Stimulated activated CD4-positive, alpha-beta T cell treated with anti-CD3 and anti-CD28 coated beads, TNF-alpha, amount 100 ng/mL, for 48 hours (primary cell): ENCODE data around the gene OLFML2B.

Experiments
- DNase-seq, 3 donors: peaks; one replicate each; pipeline ENCODE4 v3.0.0-alpha.2; 2020; ENCODE audit warnings: low read depth in 3 of 3

OLFML2B gene

GRCh38 chr1:161945306-161946060 lies 78.2 kb downstream of the OLFML2B start:
- DNase-seq: no peak

DNA sequence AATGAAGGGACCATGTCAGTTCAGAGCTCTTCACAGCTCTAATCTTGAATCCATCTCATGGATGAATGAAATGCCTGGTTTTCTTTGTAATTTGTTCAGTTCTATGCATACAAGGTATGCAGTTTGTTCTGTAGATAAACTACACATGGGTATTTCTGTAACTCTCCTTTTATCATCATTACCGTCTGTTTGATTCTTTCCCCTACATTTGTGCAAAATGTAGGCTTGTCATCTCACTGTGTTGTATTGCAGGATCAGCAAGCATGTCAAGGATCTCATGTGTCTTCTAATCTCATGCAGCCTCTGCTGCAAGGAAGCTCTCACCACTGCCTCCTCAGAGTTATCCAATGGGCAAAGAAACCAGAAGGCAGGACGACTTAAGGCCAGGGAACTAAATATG lies 79.3 kb downstream of the OLFML2B start:
- DNase-seq: no peak

DNA sequence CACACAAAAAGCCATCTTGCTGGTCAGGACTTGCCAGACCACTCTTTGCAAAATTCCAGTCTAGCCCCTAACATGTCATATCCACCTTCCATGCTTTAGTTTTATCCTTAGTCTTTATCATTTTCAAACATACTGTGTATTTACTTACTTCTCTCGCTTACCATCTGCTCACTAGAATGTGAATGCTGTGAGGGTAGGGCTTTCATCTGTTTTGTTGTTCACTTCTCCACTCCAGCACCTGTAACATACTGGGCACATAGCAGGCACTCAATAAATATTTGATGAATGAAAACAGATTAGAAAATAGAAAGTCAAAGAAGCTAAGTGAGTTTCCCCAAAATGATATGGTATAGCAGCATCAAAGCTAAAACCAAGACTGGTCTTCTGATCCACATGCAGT lies 79.9 kb downstream of the OLFML2B start:
- no peak for DNase-seq

- DNase-seq: no peak
These were observed 81.8 kb downstream of the OLFML2B start for GRCh38 chr1:161941726-161942436.

DNA sequence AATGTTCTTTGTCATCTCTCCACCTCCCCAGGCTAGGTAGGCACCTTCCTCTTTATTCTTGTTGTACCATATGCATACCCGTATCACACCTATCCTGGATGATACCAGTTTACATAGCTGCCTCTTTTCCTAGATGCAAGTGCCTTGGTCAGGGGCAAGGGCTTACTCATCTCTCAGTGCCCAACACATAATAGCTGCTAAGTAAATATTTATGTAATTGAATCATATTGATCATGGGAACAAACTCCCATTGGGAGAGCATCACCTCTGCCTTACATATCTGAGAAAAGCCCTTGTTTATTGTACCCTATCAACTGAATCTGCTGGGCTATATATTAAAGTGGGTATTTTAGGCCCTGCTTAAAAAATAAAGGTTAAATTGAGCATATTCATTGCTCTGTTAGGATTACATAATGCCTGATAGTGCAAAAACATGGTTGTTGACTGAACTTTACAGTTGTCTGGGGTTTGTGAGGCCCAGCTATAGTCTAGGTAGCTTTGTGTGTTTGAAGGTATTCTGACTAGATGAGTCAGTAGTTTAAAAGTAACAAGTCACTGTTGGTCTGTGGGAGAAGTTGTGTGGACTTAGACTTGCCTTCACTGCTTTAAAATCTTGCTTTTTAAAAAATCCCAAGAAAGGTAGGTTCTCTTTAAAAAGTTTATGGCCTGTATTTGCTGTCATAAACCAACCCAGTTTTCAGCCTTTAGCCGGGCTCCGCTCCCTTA lies 82.6 kb downstream of the OLFML2B start:
- no peak for DNase-seq

DNA sequence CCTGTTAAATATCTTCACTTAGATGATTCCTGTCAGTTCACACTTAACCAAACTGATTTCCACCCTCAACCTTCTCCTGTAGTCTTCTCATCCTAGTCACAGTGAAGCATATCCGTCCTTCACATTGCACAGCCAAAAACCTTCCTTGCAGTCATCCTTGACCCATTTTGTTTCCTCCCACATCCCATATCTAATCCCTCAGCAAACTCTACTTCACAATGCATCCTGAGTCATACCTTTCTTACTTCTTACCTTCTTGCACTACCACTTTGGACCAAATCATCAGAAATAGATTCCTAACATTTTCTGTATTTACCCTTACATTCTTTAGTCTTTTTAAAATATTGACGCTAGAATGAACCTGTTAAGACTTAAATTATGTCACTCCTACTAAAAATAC lies 86.9 kb downstream of the OLFML2B start:
- no peak for DNase-seq

- DNase-seq: no peak
These were observed 88.4 kb downstream of the OLFML2B start for GRCh38 chr1:161935264-161935663.

DNA sequence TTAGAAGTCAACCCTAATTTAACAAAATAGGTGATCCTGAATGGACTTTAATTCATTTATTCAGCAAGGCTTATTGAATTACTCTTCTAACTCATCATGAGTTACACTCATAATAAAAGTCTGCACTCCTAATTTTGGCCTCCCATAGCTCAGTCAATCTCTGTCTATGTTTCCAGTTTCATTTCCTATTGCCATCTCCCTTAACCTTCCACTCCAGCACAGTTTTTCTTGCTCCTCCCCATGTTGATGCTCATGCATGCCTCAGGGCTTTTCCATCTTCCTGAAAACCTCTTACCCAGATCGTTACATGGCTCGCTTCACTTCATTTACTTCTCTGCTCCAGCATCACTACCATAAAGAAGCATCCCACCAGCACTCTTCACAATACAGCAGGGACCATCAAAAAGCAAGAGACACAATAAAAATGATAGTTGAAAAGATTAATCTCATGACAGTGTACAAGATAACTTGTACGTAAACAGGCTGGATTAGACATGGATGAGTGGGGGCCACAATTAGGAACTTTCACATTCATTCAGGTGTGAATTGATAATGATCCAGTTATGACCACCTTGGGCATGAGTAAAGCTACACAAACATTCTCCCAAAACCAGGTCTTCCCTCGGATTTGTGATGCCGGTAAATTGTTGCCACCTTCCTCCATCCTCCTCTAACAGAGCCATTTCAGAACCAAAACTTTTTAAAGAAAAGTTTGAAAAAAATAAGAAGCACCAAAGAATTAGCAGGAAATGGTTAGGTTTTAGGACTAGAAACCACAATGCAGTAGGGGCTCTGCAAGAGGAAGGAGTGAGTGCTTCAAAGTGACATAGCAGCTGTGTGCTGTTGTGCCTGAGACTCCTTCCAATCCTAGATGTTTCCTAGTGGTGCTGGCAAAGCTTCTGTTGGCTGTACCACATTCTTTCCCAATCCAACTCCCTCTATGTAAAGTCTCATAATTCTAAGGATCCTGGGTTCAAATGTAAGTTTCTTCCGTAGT lies 89.8 kb downstream of the OLFML2B start:
- no peak for DNase-seq
